Nephron (organoid): ENCODE data around the gene IRF8.

Source experiments
- H3K27ac Mint-ChIP-seq, 3 experiments: 2 replicates each; pipeline ENCODE4 v1.8.0; 2020; ENCODE audit warnings: mixed read lengths in 3 of 3, mild to moderate bottlenecking in 2 of 3, moderate library complexity in 1 of 3
- H3K27me3 Mint-ChIP-seq: 2 replicates; pipeline ENCODE4 v1.8.0; 2021; ENCODE audit warnings: low read depth, mild to moderate bottlenecking, moderate library complexity, mixed read lengths
- H3K36me3 Mint-ChIP-seq: 2 replicates; pipeline ENCODE4 v1.8.0; 2020; ENCODE audit warnings: low read depth, mixed read lengths
- H3K4me1 Mint-ChIP-seq: 2 replicates; pipeline ENCODE4 v1.8.0; 2020; ENCODE audit warnings: mixed read lengths
- H3K4me3 Mint-ChIP-seq, 3 experiments: 2 replicates each; pipeline ENCODE4 v1.8.0; 2020; ENCODE audit warnings: mild to moderate bottlenecking in 3 of 3, mixed read lengths in 3 of 3, moderate library complexity in 2 of 3
- H3K9me3 Mint-ChIP-seq: 2 replicates; pipeline ENCODE4 v1.8.0; 2020; ENCODE audit warnings: mixed read lengths
- TF ChIP-seq, protein P1 (sequence below), 3 experiments: fragments of 200-600 bp; sonication (generic); IDR thresholded peaks; one replicate each; pipeline ENCODE4 v1.5.0; 2021; ENCODE audit warnings: antibody characterized with exemption in 3 of 3; ENCODE audit not compliant: unreplicated experiment in 3 of 3

The IRF8 gene

GRCh38 chr16:85954927-85955519, 56.1 kb downstream of the IRF8 start:
- Mint-ChIP-seq H3K27me3 (peaks cover 24% of the 10 kb centered on the region), H3K27ac (no peak overlapping the region), H3K9me3 (no peaks in the 10 kb centered on the region), H3K36me3 (no peaks in the 10 kb centered on the region), H3K4me3 (no peak overlapping the region), H3K4me1 (no peaks in the 10 kb centered on the region)
- TF ChIP-seq, protein P1, sequence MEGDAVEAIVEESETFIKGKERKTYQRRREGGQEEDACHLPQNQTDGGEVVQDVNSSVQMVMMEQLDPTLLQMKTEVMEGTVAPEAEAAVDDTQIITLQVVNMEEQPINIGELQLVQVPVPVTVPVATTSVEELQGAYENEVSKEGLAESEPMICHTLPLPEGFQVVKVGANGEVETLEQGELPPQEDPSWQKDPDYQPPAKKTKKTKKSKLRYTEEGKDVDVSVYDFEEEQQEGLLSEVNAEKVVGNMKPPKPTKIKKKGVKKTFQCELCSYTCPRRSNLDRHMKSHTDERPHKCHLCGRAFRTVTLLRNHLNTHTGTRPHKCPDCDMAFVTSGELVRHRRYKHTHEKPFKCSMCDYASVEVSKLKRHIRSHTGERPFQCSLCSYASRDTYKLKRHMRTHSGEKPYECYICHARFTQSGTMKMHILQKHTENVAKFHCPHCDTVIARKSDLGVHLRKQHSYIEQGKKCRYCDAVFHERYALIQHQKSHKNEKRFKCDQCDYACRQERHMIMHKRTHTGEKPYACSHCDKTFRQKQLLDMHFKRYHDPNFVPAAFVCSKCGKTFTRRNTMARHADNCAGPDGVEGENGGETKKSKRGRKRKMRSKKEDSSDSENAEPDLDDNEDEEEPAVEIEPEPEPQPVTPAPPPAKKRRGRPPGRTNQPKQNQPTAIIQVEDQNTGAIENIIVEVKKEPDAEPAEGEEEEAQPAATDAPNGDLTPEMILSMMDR (IDR thresholded peaks at IDR 0.05; ENCODE audit: unreplicated experiment in 3 of 3): no peak

DNA sequence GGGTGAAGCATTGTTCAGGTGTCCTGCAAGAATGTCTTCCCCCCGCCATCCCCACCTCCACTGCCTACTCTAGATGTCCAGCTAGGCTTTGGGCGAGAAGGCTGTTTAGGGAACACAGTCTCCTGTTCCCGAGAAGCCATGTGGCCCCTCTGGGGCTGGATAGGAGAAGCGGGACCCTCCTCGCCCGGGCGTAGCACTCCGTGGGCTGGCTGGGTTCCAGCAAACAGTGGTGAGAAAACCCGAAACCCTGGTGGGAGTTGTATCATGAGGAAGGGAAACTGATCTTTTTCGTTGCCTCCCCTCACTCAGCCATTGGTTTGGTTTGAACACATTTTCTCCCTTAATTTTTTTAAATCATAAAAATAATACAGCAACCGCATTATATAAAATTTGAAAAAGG, 56.6 kb downstream of the IRF8 start:
- Mint-ChIP-seq H3K4me1 (no peaks in the 10 kb centered on the region), H3K36me3 (no peaks in the 10 kb centered on the region), H3K27ac (no peak overlapping the region), H3K27me3 (peaks cover 24% of the 10 kb centered on the region), H3K9me3 (no peaks in the 10 kb centered on the region), H3K4me3 (no peak overlapping the region)
- TF ChIP-seq, protein P1 (IDR thresholded peaks at IDR 0.05; ENCODE audit: unreplicated experiment in 3 of 3): no peak

GRCh38 chr16:85956426-85956825, 57.5 kb downstream of the IRF8 start:
- no peaks in the 10 kb centered on the region for H3K9me3 Mint-ChIP-seq
- peaks cover 31% of the 10 kb centered on the region for H3K27me3 Mint-ChIP-seq
- H3K27ac Mint-ChIP-seq: no peak overlapping the region
- no peaks in the 10 kb centered on the region for H3K36me3 Mint-ChIP-seq
- TF ChIP-seq, protein P1 (IDR thresholded peaks at IDR 0.05; ENCODE audit: unreplicated experiment in 3 of 3): no peak
- no peak overlapping the region for H3K4me3 Mint-ChIP-seq
- H3K4me1 Mint-ChIP-seq: no peaks in the 10 kb centered on the region

- Mint-ChIP-seq H3K4me3 (no peak overlapping the region), H3K27ac (no peak overlapping the region), H3K4me1 (peaks cover 4% of the 10 kb centered on the region), H3K36me3 (no peaks in the 10 kb centered on the region), H3K9me3 (no peaks in the 10 kb centered on the region), H3K27me3 (peaks cover 29% of the 10 kb centered on the region)
- TF ChIP-seq, protein P1 (IDR thresholded peaks at IDR 0.05; ENCODE audit: unreplicated experiment in 3 of 3): no peak
Observed at GRCh38 chr16:85958731-85959130, 59.8 kb downstream of the IRF8 start.

DNA sequence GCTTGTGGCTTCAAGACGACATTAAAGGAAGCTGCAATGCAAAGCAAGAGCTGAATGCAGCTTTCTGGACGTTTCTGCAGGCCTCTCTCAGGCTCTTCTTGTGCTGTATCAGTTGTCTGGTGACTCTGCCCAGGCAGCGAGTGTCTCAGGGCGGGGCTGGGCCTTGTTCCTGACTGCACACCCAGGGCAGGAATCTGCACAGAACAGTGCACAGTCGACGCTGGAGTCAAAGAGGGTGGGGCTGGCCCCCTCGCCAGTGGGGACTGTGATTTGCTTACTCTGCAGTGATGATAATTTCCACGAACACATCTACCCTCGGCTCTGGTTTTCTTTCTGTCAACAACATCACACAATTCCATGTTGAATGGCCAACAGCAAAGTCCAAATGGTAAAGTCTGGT, 60.7 kb downstream of the IRF8 start:
- Mint-ChIP-seq H3K27me3 (peaks cover 33% of the 10 kb centered on the region), H3K27ac (no peak overlapping the region), H3K36me3 (no peaks in the 10 kb centered on the region), H3K4me3 (no peak overlapping the region), H3K4me1 (peaks cover 12% of the 10 kb centered on the region), H3K9me3 (no peaks in the 10 kb centered on the region)
- TF ChIP-seq, protein P1 (IDR thresholded peaks at IDR 0.05; ENCODE audit: unreplicated experiment in 3 of 3): no peak

GRCh38 chr16:85960486-85961046, 61.6 kb downstream of the IRF8 start:
- Mint-ChIP-seq H3K36me3 (no peaks in the 10 kb centered on the region), H3K9me3 (no peaks in the 10 kb centered on the region), H3K4me1 (peaks cover 15% of the 10 kb centered on the region), H3K27me3 (peaks cover 36% of the 10 kb centered on the region), H3K4me3 (no peak overlapping the region), H3K27ac (no peak overlapping the region)
- TF ChIP-seq, protein P1 (IDR thresholded peaks at IDR 0.05; ENCODE audit: unreplicated experiment in 3 of 3): no peak
